Loucy (cell line): ENCODE results near the gene TMEM107.

ENCODE experiments used
- CTCF ChIP-seq: fragments of 200-600 bp; sonication (generic); conservative IDR thresholded peaks from 2 replicates; pipeline ENCODE4 v1.5.1; 2014; ENCODE audit warnings: mild to moderate bottlenecking, antibody characterized with exemption, low read length
- EZH2phosphoT487 ChIP-seq: fragments of 200-600 bp; IDR thresholded peaks from 2 replicates; pipeline ENCODE4 v1.6.1; 2018; ENCODE audit warnings: antibody characterized with exemption, mild to moderate bottlenecking, moderate library complexity, borderline replicate concordance

DNA sequence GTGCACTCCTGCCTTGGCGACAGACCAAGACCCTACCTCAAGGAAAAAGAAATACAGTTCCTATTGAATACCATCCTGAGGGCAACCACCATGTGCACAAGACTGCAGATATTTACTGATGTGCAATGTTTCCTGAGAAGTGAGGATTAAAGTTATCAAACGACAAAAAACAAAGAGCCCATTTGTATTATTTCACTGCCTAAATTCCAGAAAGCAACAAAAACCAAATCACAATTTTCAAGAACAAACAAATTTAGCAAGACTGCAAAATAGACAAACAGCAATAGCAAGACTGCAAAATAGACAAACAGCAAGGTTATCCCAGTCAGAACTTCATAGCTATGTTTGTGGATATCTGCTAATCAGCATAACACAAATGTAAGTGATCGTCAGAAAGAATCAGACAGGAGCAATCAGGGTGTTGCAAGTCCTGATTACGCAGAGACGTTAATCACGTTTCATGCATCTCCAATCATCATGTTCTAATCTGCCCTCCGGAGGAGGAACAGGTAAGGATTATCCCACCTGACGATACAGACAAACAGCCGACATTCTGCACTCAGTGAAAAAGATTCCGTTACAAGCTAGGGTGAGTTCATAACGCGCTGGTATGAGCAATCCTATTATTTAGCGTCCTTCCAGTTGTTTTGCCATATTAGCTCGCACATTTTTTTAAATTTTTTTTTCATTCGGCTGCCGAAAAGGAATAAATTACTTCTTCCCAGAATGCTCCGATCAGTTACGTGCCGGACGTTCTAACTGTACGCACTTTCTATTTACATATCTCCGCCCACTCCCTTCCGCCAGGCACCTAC, 2.9 kb downstream of the TMEM107 start:
- TF ChIP-seq CTCF, result no peak
- TF ChIP-seq EZH2phosphoT487, result no peak
